CD4-positive, CD25-positive, alpha-beta regulatory T cell (primary cell): ENCODE measurements around the gene JMY. TPM values are rescaled to one million over a fixed set of nuclear protein-coding genes. Genes with fewer than 3 reads are reported as not detected.
A peak's percentile ranks its signal among the peaks of the same experiment; 100 is the strongest.

ENCODE experiments used
- ATAC-seq, 2 donors: fragments of 150-1000 bp; cut with Tn5 transposase; one replicate each; pipeline ENCODE4 v1.10.0; 2021; ENCODE audit warnings: low read depth in 2 of 2, moderate number of reproducible peaks in 2 of 2, moderate library complexity in 1 of 2
- DNase-seq, 3 donors: peaks; one replicate each; pipeline versions ENCODE4 v3.0.0 to v3.0.0-alpha.2; 2012 to 2022; ENCODE audit warnings: mixed read lengths in 1 of 3
- H3K27ac ChIP-seq: one replicate; pipeline ENCODE4 v1.7.0; 2013; ENCODE audit warnings: mild to moderate bottlenecking, low read length; ENCODE audit not compliant: insufficient read depth, poor library complexity, severe bottlenecking
- H3K27me3 ChIP-seq: one replicate; pipeline ENCODE4 v1.7.0; 2013; ENCODE audit warnings: low read length; ENCODE audit not compliant: control insufficient read depth, insufficient read depth
- H3K36me3 ChIP-seq: one replicate; pipeline ENCODE4 v1.7.0; 2013; ENCODE audit warnings: mild to moderate bottlenecking, low read length, moderate library complexity; ENCODE audit not compliant: control insufficient read depth, insufficient read depth
- H3K4me1 ChIP-seq: 2 replicates; pipeline ENCODE4 v1.7.0; 2013; ENCODE audit warnings: mild to moderate bottlenecking, low read length; ENCODE audit not compliant: insufficient read depth, control insufficient read depth, poor library complexity, severe bottlenecking
- H3K4me3 ChIP-seq: one replicate; pipeline ENCODE4 v1.7.0; 2013; ENCODE audit warnings: low read depth, mild to moderate bottlenecking, low read length, moderate library complexity
- H3K9me3 ChIP-seq, 2 experiments: 1 replicate in 1 of 2; 2 replicates in 1 of 2; pipeline ENCODE4 v1.7.0; 2013; ENCODE audit warnings: low read length in 2 of 2, mild to moderate bottlenecking in 1 of 2, moderate library complexity in 1 of 2; ENCODE audit not compliant: control insufficient read depth in 2 of 2
- H3K27ac Mint-ChIP-seq, 3 donors: one replicate each; pipeline ENCODE4 v1.8.0; 2020 to 2022; ENCODE audit warnings: mild to moderate bottlenecking in 3 of 3, mixed read lengths in 3 of 3, moderate library complexity in 2 of 3
- H3K27me3 Mint-ChIP-seq: one replicate; pipeline ENCODE4 v1.8.0; 2022; ENCODE audit warnings: mild to moderate bottlenecking, mixed read lengths
- H3K36me3 Mint-ChIP-seq: one replicate; pipeline ENCODE4 v1.8.0; 2020; ENCODE audit warnings: mixed read lengths
- H3K4me1 Mint-ChIP-seq, 4 donors: one replicate each; pipeline ENCODE4 v1.8.0; 2020 to 2022; ENCODE audit warnings: mixed read lengths in 4 of 4, mild to moderate bottlenecking in 1 of 4
- H3K4me3 Mint-ChIP-seq, 4 donors: one replicate each; pipeline ENCODE4 v1.8.0; 2020 to 2022; ENCODE audit warnings: mild to moderate bottlenecking in 4 of 4, mixed read lengths in 4 of 4, moderate library complexity in 3 of 4
- H3K9me3 Mint-ChIP-seq, 7 donors: one replicate each; pipeline ENCODE4 v1.8.0; 2020 to 2022; ENCODE audit warnings: mixed read lengths in 7 of 7, mild to moderate bottlenecking in 3 of 7, moderate library complexity in 2 of 7
- polyA plus RNA-seq, 4 donors: library from polyadenylated mRNA; unstranded; fragments of 300-500 nt; fragmentation: Illumina TruSeq; gene quantifications; one replicate each; pipeline ENCODE4 v1.2.3, GENCODE V29; 2021
- total RNA-seq: library from RNA; stranded (reverse); gene quantifications from one replicate; pipeline ENCODE4 v1.2.3, GENCODE V29; 2022

Gene JMY
- total and polyA plus RNA-seq, 5 donors from 2014 or later = 4.9 to 71.6 (median 6.2) TPM

GRCh38 chr5:79273341-79273740, 37.4 kb downstream of the JMY start:
- peaks cover 36 to 72% (median 47%) of the 10 kb centered on the region in 4 donors for H3K4me1 Mint-ChIP-seq

DNA sequence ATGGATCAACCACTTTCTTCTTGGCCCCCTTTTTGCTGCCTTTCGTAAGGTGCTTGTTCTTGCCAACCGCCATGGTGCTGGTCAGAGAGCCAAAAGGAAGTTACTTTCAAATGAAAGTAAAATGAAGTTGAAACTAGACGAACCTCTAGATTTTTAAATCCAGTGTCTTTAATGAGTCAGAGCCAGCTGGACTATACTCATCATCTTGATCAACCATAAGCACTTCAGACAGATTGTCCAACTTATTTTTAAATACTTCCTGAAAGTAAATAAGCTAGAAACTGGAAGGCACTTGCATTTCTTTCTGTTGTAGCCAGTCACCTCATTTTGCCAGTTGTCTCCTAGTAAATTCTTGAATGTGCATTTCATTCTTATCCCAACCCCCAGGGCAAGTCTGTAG, 48.9 kb downstream of the JMY start:
- no peaks in the 10 kb centered on the region for H3K9me3 Mint-ChIP-seq
- H3K36me3 Mint-ChIP-seq = peaks cover 42% of the 10 kb centered on the region
- H3K4me1 Mint-ChIP-seq = peaks cover 11 to 35% (median 25%) of the 10 kb centered on the region in 4 donors

More at GRCh38 chr5:79273341-79273740, 37.4 kb downstream of the JMY start:
- ATAC-seq (no peak), DNase-seq (no peak)
- Mint-ChIP-seq H3K27ac (peak overlapping the region in 1 of 3 donors; percentile 68), H3K36me3 (peaks cover 7% of the 10 kb centered on the region), H3K9me3 (no peaks in the 10 kb centered on the region), H3K4me3 (no peak overlapping the region), H3K27me3 (no peaks in the 10 kb centered on the region)
- Histone ChIP-seq H3K27ac (no peak overlapping the region), H3K36me3 (peaks cover 8% of the 10 kb centered on the region), H3K4me1 (peaks cover 8% of the 10 kb centered on the region), H3K27me3 (no peaks in the 10 kb centered on the region), H3K9me3 (no peaks in the 10 kb centered on the region), H3K4me3 (no peak overlapping the region)

GRCh38 chr5:79285285-79285684, 49.4 kb downstream of the JMY start:
- Mint-ChIP-seq H3K27ac (no peak overlapping the region), H3K4me3 (no peak overlapping the region), H3K4me1 (peaks cover 11 to 35% (median 23%) of the 10 kb centered on the region in 4 donors), H3K9me3 (no peaks in the 10 kb centered on the region), H3K27me3 (no peaks in the 10 kb centered on the region), H3K36me3 (peaks cover 39% of the 10 kb centered on the region)
- H3K4me1 ChIP-seq = no peaks in the 10 kb centered on the region
- H3K4me3 ChIP-seq = no peak overlapping the region
- no peaks in the 10 kb centered on the region for H3K27me3 ChIP-seq
- DNase-seq = no peak
- ATAC-seq = no peak
- H3K36me3 ChIP-seq = peaks cover 19% of the 10 kb centered on the region
- no peak overlapping the region for H3K27ac ChIP-seq
- H3K9me3 ChIP-seq = no peaks in the 10 kb centered on the region

More for the DNA sequence above, 48.9 kb downstream of the JMY start:
- DNase-seq = no peak
- H3K27me3 Mint-ChIP-seq = no peaks in the 10 kb centered on the region
- Histone ChIP-seq H3K4me1 (no peaks in the 10 kb centered on the region), H3K9me3 (no peaks in the 10 kb centered on the region), H3K27ac (no peak overlapping the region), H3K27me3 (no peaks in the 10 kb centered on the region), H3K36me3 (peaks cover 20% of the 10 kb centered on the region), H3K4me3 (no peak overlapping the region)
- ATAC-seq = no peak
- H3K27ac Mint-ChIP-seq = no peak overlapping the region
- H3K4me3 Mint-ChIP-seq = no peak overlapping the region

DNA sequence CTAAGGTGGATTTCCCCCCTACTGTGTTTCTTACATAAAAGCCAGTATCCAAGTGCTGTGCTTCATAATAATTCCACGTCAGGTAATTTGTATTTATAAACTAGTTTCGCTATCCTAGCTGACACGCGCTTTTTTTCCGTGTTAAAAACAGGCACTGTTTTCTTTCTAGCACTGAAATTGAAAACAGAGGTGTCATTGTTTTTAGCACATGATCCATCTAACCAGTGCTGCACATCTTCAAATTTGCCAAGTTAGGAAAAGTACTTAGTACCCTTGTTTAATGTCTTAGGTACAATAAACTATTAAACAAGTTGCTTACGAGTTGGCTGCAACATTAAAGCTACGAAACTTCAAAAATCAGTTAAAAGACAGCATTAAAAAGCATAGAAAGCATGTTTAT, 49.9 kb downstream of the JMY start:
- no peak for DNase-seq
- Mint-ChIP-seq H3K4me3 (no peak overlapping the region), H3K27me3 (no peaks in the 10 kb centered on the region), H3K36me3 (peaks cover 39% of the 10 kb centered on the region), H3K4me1 (peaks cover 11 to 35% (median 23%) of the 10 kb centered on the region in 4 donors), H3K9me3 (no peaks in the 10 kb centered on the region), H3K27ac (no peak overlapping the region)
- no peak for ATAC-seq
- Histone ChIP-seq H3K9me3 (no peaks in the 10 kb centered on the region), H3K4me1 (no peaks in the 10 kb centered on the region), H3K27me3 (no peaks in the 10 kb centered on the region), H3K4me3 (no peak overlapping the region), H3K27ac (no peak overlapping the region), H3K36me3 (peaks cover 17% of the 10 kb centered on the region)

DNA sequence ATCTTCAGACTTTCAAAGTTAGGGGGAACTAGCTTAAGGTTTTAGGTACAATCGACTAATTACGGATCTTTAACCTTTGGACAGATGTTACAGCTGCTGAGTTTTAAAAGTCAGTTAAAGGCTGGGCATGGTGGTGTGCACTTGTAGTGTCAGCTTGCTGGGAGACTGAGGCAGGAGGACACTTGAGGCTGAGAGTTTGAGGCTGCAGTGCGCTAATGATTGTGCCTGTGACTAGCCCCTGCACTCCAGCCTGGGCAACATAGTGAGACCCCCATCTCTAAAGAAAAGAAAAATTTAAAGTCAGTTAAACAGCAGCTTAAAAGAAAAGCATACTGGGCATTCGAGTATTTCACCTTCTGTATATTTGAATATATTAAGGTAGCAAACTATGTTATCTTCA, 51.4 kb downstream of the JMY start:
- no peaks in the 10 kb centered on the region for H3K27me3 Mint-ChIP-seq
- no peak overlapping the region for H3K4me3 Mint-ChIP-seq
- H3K9me3 Mint-ChIP-seq = no peaks in the 10 kb centered on the region
- DNase-seq (no peak), ATAC-seq (no peak)
- peaks cover 13 to 32% (median 21%) of the 10 kb centered on the region in 4 donors for H3K4me1 Mint-ChIP-seq
- H3K27me3 ChIP-seq = no peaks in the 10 kb centered on the region
- no peak overlapping the region for H3K4me3 ChIP-seq
- H3K36me3 ChIP-seq = peaks cover 28% of the 10 kb centered on the region
- peaks cover 45% of the 10 kb centered on the region for H3K36me3 Mint-ChIP-seq
- no peak overlapping the region for H3K27ac ChIP-seq
- H3K9me3 ChIP-seq = no peaks in the 10 kb centered on the region
- H3K4me1 ChIP-seq = no peaks in the 10 kb centered on the region
- H3K27ac Mint-ChIP-seq = no peak overlapping the region

DNA sequence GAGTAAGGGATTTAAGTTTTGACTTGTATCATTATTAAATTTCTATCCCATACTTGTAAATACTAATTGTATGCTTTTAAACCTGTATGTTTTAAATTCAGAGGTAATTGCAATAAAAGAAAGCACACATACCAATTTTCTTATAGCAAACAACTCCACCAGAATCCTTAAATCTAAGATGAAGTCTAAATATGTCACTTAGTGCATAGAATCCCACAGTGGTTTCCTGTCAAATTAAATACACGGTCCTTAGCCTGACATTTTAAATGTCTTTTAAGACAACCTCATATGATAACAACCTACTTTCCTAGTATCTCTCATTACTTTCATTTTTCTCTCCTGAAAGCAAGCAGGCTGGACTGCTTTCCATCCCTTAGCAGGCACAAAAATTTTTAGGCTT, 52.0 kb downstream of the JMY start:
- peaks cover 50% of the 10 kb centered on the region for H3K36me3 Mint-ChIP-seq
- no peak overlapping the region for H3K4me3 Mint-ChIP-seq
- peaks cover 29% of the 10 kb centered on the region for H3K36me3 ChIP-seq
- no peaks in the 10 kb centered on the region for H3K4me1 ChIP-seq
- DNase-seq = no peak
- H3K27ac Mint-ChIP-seq = peak overlapping the region in 2 of 3 donors; percentile 39 to 75
- no peak overlapping the region for H3K4me3 ChIP-seq
- peaks cover 13 to 29% (median 19%) of the 10 kb centered on the region in 4 donors for H3K4me1 Mint-ChIP-seq
- H3K9me3 Mint-ChIP-seq = no peaks in the 10 kb centered on the region
- no peak overlapping the region for H3K27ac ChIP-seq
- no peaks in the 10 kb centered on the region for H3K27me3 Mint-ChIP-seq
- H3K9me3 ChIP-seq = no peaks in the 10 kb centered on the region
- H3K27me3 ChIP-seq = no peaks in the 10 kb centered on the region
- no peak for ATAC-seq

GRCh38 chr5:79295029-79295428, 59.1 kb downstream of the JMY start:
- no peaks in the 10 kb centered on the region for H3K27me3 Mint-ChIP-seq
- ATAC-seq = no peak
- H3K36me3 ChIP-seq = peaks cover 55% of the 10 kb centered on the region

DNA sequence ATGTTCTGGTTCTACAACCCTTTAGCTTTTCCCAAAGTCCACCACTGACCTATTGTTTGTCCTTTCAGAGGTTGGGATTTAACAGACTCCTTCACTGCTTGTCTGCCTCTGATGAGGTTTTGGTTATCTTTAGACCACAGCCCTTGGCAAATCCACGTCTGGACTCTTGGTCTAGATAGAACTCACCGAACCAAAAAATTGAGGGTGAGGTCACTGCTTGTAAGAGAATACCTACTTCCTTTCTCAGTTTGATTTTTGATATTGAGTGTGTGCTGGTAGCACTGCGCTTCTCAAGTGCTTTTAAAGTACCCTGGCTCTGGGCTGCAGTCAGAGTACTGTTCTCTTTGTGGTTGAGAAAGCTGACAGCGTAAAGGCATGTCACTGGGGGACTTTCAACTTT, 61.7 kb downstream of the JMY start:
- Mint-ChIP-seq H3K9me3 (no peaks in the 10 kb centered on the region), H3K4me3 (no peak overlapping the region), H3K27ac (peak overlapping the region in 1 of 3 donors; percentile 41), H3K36me3 (peaks cover 44% of the 10 kb centered on the region), H3K4me1 (peaks cover 4 to 9% (median 6%) of the 10 kb centered on the region in 4 donors), H3K27me3 (no peaks in the 10 kb centered on the region)
- DNase-seq (no peak), ATAC-seq (no peak)
- H3K4me1 ChIP-seq = no peaks in the 10 kb centered on the region
- H3K36me3 ChIP-seq = peaks cover 59% of the 10 kb centered on the region
- H3K27me3 ChIP-seq = no peaks in the 10 kb centered on the region
- no peaks in the 10 kb centered on the region for H3K9me3 ChIP-seq
- no peak overlapping the region for H3K27ac ChIP-seq
- no peak overlapping the region for H3K4me3 ChIP-seq

More at GRCh38 chr5:79295029-79295428, 59.1 kb downstream of the JMY start:
- Mint-ChIP-seq H3K4me1 (peaks cover 4 to 12% (median 8%) of the 10 kb centered on the region in 4 donors), H3K4me3 (no peak overlapping the region), H3K36me3 (peaks cover 49% of the 10 kb centered on the region), H3K27ac (peak overlapping the region in 1 of 3 donors; percentile 40), H3K9me3 (no peaks in the 10 kb centered on the region)
- DNase-seq = no peak
- no peak overlapping the region for H3K4me3 ChIP-seq
- no peaks in the 10 kb centered on the region for H3K27me3 ChIP-seq
- H3K9me3 ChIP-seq = no peaks in the 10 kb centered on the region
- no peaks in the 10 kb centered on the region for H3K4me1 ChIP-seq
- no peak overlapping the region for H3K27ac ChIP-seq
